ENCODE data around the gene ASIC4. TPM values are rescaled to one million over a fixed set of nuclear protein-coding genes. Genes with fewer than 3 reads are reported as not detected.
A peak's percentile ranks its signal among the peaks of the same experiment; 100 is the strongest.

The ASIC4 gene
- total and polyA plus RNA-seq, 2 of the 8 experiments (the other 6 are each of a cell fraction or from before 2014, with no cell fraction given): 0.12 to 0.22 TPM

DNA sequence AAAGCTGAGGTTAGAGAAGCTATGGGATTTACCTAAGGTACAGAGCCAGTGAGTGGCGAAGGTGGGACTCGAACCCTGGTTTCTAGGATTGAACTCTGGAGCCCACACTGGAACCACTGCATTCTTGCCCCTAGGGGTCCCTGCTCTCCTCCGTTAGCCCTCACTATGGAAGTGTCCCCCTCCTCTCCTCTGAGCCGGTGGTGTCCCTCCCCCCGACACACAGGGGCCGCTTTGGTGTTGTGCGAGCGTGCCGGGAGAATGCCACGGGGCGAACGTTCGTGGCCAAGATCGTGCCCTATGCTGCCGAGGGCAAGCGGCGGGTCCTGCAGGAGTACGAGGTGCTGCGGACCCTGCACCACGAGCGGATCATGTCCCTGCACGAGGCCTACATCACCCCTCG lies 24.1 kb upstream of the ASIC4 start:
- TF ChIP-seq CREB1 (IDR thresholded peaks at IDR 0.05): no peak
- TF ChIP-seq KDM1A (IDR thresholded peaks at IDR 0.05; ENCODE audit: borderline replicate concordance, low read length): peak; percentile 87; the same call in 1 of the 2 replicates
- no peak for TF ChIP-seq GTF2F1 (IDR thresholded peaks at IDR 0.05; ENCODE audit: borderline replicate concordance, low read depth, low read length)
- TF ChIP-seq, protein P1, sequence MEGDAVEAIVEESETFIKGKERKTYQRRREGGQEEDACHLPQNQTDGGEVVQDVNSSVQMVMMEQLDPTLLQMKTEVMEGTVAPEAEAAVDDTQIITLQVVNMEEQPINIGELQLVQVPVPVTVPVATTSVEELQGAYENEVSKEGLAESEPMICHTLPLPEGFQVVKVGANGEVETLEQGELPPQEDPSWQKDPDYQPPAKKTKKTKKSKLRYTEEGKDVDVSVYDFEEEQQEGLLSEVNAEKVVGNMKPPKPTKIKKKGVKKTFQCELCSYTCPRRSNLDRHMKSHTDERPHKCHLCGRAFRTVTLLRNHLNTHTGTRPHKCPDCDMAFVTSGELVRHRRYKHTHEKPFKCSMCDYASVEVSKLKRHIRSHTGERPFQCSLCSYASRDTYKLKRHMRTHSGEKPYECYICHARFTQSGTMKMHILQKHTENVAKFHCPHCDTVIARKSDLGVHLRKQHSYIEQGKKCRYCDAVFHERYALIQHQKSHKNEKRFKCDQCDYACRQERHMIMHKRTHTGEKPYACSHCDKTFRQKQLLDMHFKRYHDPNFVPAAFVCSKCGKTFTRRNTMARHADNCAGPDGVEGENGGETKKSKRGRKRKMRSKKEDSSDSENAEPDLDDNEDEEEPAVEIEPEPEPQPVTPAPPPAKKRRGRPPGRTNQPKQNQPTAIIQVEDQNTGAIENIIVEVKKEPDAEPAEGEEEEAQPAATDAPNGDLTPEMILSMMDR (IDR thresholded peaks at IDR 0.05; ENCODE audit: control extremely low read depth in 1 of 3, insufficient read depth in 1 of 3, low read depth in 1 of 3, low read length in 3 of 3): peak in 2 of 3 experiments; percentile 65 to 74; a peak in 3 of 4 replicates
- TF ChIP-seq TBP (IDR thresholded peaks at IDR 0.05; ENCODE audit: low read depth, low read length): no peak
- peak; percentile 98 for TF ChIP-seq TEAD4 (IDR thresholded peaks at IDR 0.05; ENCODE audit: low read depth, low read length)
- TF ChIP-seq RAD21 (IDR thresholded peaks at IDR 0.05 in 1 of 2, conservative IDR thresholded peaks at IDR 0.05 in 1 of 2; ENCODE audit: low read depth in 2 of 2, low read length in 2 of 2): peak; percentile 32 to 52
- TF ChIP-seq, protein P2, sequence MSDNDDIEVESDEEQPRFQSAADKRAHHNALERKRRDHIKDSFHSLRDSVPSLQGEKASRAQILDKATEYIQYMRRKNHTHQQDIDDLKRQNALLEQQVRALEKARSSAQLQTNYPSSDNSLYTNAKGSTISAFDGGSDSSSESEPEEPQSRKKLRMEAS (IDR thresholded peaks at IDR 0.05): no peak
- no peak overlapping the region for H3K56ac ChIP-seq (replicated peaks; ENCODE audit: insufficient read length, low read depth, low read length)
- H3K4me2 ChIP-seq (ENCODE audit: insufficient read depth in 1 of 2, low read depth in 2 of 2, low read length in 2 of 2): no peak overlapping the region
- no peak overlapping the region for H3K23ac ChIP-seq (ENCODE audit: insufficient read length)
- no peak overlapping the region for H3K4me3 ChIP-seq (ENCODE audit: extremely low read depth in 1 of 4, insufficient read depth in 2 of 4, low read depth in 3 of 4, low read length in 4 of 4)
- no peak overlapping the region for H3K9ac ChIP-seq (replicated peaks in 1 of 4; ENCODE audit: extremely low read depth in 1 of 4, low read depth in 3 of 4, low read length in 3 of 4)
- ChIA-PET POLR2A (ENCODE audit: partially characterized antibody) (interaction anchor here (1.0 to 19.9 kb wide), 10 partner anchors 9 to 62 kb away, joined by 3 to 216 read pairs (median 4); partner anchors contain the start of genes ASIC4 and GMPPA), CTCF (ENCODE audit: partially characterized antibody) (interaction anchor here (1.2 to 113.1 kb wide), 4 partner anchors 1 to 94 kb away, joined by 3 to 7248 read pairs (median 3642); partner anchors contain the start of genes ASIC4, CHPF, DES and GMPPA)
- H2AK5ac ChIP-seq (ENCODE audit: low read depth, low read length): no peak overlapping the region
- H3K79me1 ChIP-seq (ENCODE audit: low read depth, low read length): no peaks in the 10 kb centered on the region
- WGBS, 2 experiments (ENCODE audit: extremely low coverage in 1 of 2, insufficient coverage in 1 of 2, insufficient read length in 1 of 2, insufficient replicate concordance in 2 of 2, low coverage in 1 of 2, low lambda C conversion rate in 2 of 2, missing lambda C conversion rate in 1 of 2): 92% methylated on average over 23 of the region's 23 CpGs; no CpG with 5 or more reads in 1 of the 2 experiments
- no peaks in the 10 kb centered on the region for H4K20me1 ChIP-seq (replicated peaks in 1 of 2; ENCODE audit: control insufficient read depth in 1 of 2, insufficient read depth in 2 of 2, low read length in 2 of 2)
- H3K18ac ChIP-seq (ENCODE audit: extremely low read depth, low read length): no peak overlapping the region
- peaks cover 6 to 30% (median 22%) of the 10 kb centered on the region in 4 experiments for H3K4me1 ChIP-seq (replicated peaks in 1 of 4; ENCODE audit: control insufficient read depth in 3 of 4, insufficient read depth in 4 of 4, low read length in 3 of 4)
- H4K8ac ChIP-seq (ENCODE audit: extremely low read depth, insufficient read depth, low read length): no peak overlapping the region
- H2BK120ac ChIP-seq (replicated peaks; ENCODE audit: low read depth, low read length): no peak overlapping the region
- no peak for DNase-seq (ENCODE audit: low read depth in 1 of 2, low spot score in 2 of 2)
- no peak overlapping the region for H4K91ac ChIP-seq (replicated peaks; ENCODE audit: insufficient read length, low read length)
- no peaks in the 10 kb centered on the region for H3K9me3 ChIP-seq (ENCODE audit: insufficient read depth in 2 of 2, low read depth in 1 of 2, low read length in 1 of 2)
- no peak overlapping the region for H2BK20ac ChIP-seq (ENCODE audit: low read length)
- no peaks in the 10 kb centered on the region for H3K36me3 ChIP-seq (ENCODE audit: control insufficient read depth in 2 of 4, insufficient read depth in 4 of 4, low read length in 3 of 4)
- H2BK5ac ChIP-seq (ENCODE audit: low read depth, low read length): no peak overlapping the region
- no peaks in the 10 kb centered on the region for H3K79me2 ChIP-seq (ENCODE audit: control insufficient read depth in 1 of 2, insufficient read depth in 2 of 2, low read length in 2 of 2)
- H3K27ac ChIP-seq (ENCODE audit: low read depth, low read length): no peak overlapping the region
- no peaks in the 10 kb centered on the region for H3K23me2 ChIP-seq (ENCODE audit: low read depth, low read length)
- no peak overlapping the region for H4K5ac ChIP-seq (ENCODE audit: insufficient read length, low read depth, low read length)
- FAIRE-seq: no peak
- H3K4ac ChIP-seq (replicated peaks; ENCODE audit: insufficient read length, low read depth, low read length): no peak overlapping the region
- no peak overlapping the region for H2BK15ac ChIP-seq (ENCODE audit: low read length)
- H3K27me3 ChIP-seq (replicated peaks in 1 of 4; ENCODE audit: control insufficient read depth in 3 of 4, extremely low read depth in 1 of 4, insufficient read depth in 3 of 4, low read length in 3 of 4): peaks cover 6 to 32% (median 21%) of the 10 kb centered on the region in 4 experiments
- no peak overlapping the region for H2BK12ac ChIP-seq (ENCODE audit: low read depth, low read length)
- H3K14ac ChIP-seq (ENCODE audit: insufficient read length): no peak overlapping the region
- H2AFZ ChIP-seq (ENCODE audit: low read length): no peak overlapping the region
